GM18502 (cell line): ENCODE data around the gene FOXB2.
"Not testable (repeated sequence)": the region's sequence is repeated elsewhere in the genome, so short reads cannot be mapped to it uniquely, and the experiment has no call there.

ENCODE experiments used
- ATAC-seq: cut with Tn5 transposase; IDR thresholded peaks from one replicate; pipeline ENCODE4 v1.9.1; 2021; ENCODE audit warnings: mild to moderate bottlenecking; ENCODE audit not compliant: unreplicated experiment, poor library complexity

FOXB2 gene

DNA sequence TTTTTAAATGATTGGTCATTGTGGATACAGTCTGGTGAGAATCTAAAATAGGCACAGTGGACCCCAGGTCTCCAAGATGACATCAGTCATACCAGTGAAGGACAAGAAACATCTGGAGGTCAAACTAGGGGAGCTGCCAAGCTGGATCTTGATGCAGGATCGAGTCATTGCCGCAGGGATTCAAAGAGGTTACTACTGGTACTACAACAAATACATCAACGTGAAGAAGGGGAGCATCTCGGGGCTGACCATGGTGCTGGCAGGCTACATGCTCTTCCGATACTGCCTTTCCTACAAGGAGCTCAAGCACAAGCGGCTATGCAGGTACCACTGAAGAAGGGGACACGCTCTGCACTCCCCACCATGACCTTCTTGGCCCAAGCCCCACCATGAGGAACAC is 20.9 kb downstream of the FOXB2 start:
- ATAC-seq = no peak

- ATAC-seq = not testable (repeated sequence)
These were observed 24.3 kb downstream of the FOXB2 start for GRCh38 chr9:77043743-77044142.

GRCh38 chr9:77060681-77061080 is 41.2 kb downstream of the FOXB2 start:
- not testable (repeated sequence) for ATAC-seq

- no peak for ATAC-seq
These were observed 44.3 kb downstream of the FOXB2 start for GRCh38 chr9:77063645-77064285.

GRCh38 chr9:77066388-77066787 is 46.9 kb downstream of the FOXB2 start:
- ATAC-seq = no peak
